ENCODE results near the gene LGI1.

DNA sequence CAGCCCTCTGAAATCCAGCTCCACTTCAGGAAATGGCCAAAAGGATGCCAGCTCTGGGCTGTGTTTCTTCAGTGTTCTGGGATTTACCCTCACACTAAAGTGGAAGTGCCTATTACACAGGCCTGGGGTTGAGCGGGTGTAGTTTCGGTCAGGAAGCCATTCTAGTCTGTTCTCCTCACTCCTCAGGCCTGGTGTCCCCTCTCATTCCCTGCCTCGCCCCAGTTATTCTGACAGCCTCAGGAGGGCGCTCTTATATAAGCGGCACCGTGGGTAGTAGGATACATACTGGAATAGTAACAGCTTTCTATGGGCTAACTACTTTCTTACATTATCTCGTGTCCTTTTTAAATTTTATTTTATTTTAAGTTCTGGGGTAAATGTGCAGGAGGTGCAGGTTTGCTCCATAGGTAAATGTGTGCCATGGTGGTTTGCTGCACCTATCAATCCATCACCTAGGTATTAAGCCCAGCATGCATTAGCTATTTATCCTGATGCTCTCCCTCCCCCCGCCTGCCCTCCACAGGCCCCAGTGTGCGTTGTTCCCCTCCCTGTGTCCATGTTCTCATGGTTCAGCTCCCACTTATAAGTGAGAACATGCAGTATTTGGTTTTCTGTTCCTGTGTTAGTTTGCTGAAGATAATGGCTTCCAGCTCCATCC lies 12.2 kb upstream of the LGI1 start:
- no peak for TF ChIP-seq YY1 (IDR thresholded peaks at IDR 0.05; ENCODE audit: insufficient read depth, insufficient read length)
- no peak for TF ChIP-seq ZNF274 (IDR thresholded peaks at IDR 0.05; ENCODE audit: low read depth, low read length)

All from NT2/D1 (cell line).